Spleen (tissue), 11 donors: Measurements from ENCODE around the gene CEACAM21. TPM values are rescaled to one million over a fixed set of nuclear protein-coding genes. Genes with fewer than 3 reads are reported as not detected.

Experiments
- DNase-seq: peaks from one replicate; pipeline ENCODE4 v3.0.0-alpha.2; 2020
- H3K27ac ChIP-seq, 8 donors: fragments of 200-600 bp; sonication (generic) in 7 of 8; 1 replicate in 4 of 8; 2 replicates in 4 of 8; pipeline versions ENCODE4 v1.5.0 to v1.8.0; 2016 to 2021; ENCODE audit warnings: inconsistent platforms in 4 of 8, mild to moderate bottlenecking in 4 of 8, moderate library complexity in 1 of 8
- H3K27me3 ChIP-seq, 7 donors: fragments of 200-600 bp; sonication (generic) in 6 of 7; replicated peaks in 1 of 7; 1 replicate in 4 of 7; 2 replicates in 3 of 7; pipeline versions ENCODE4 v1.5.0 to v1.8.0; 2016 to 2021; ENCODE audit warnings: inconsistent platforms in 3 of 7, mild to moderate bottlenecking in 1 of 7
- H3K36me3 ChIP-seq, 6 donors: fragments of 200-600 bp; sonication (generic) in 5 of 6; 1 replicate in 4 of 6; 2 replicates in 2 of 6; pipeline versions ENCODE4 v1.5.0 to v1.8.0; 2016 to 2021; ENCODE audit warnings: inconsistent platforms in 2 of 6
- H3K4me1 ChIP-seq, 6 donors: fragments of 200-600 bp; sonication (generic) in 5 of 6; 1 replicate in 3 of 6; 2 replicates in 3 of 6; pipeline versions ENCODE4 v1.5.0 to v1.8.0; 2016 to 2021; ENCODE audit warnings: inconsistent platforms in 3 of 6
- H3K4me3 ChIP-seq, 8 donors: fragments of 200-600 bp; sonication (generic) in 7 of 8; 1 replicate in 4 of 8; 2 replicates in 4 of 8; pipeline versions ENCODE4 v1.5.0 to v1.8.0; 2016 to 2021; ENCODE audit warnings: inconsistent platforms in 4 of 8, mild to moderate bottlenecking in 4 of 8, moderate library complexity in 2 of 8
- H3K9me3 ChIP-seq, 8 donors: fragments of 200-600 bp; sonication (generic) in 7 of 8; 1 replicate in 4 of 8; 2 replicates in 4 of 8; pipeline versions ENCODE4 v1.5.0 to v1.8.0; 2016 to 2021; ENCODE audit warnings: inconsistent platforms in 4 of 8
- CTCF ChIP-seq, 11 experiments: fragments of 200-600 bp in 7 of 11; fragments of 450-650 bp in 4 of 11; sonication (generic) in 4 of 11; IDR thresholded peaks in 8 of 11; conservative IDR thresholded peaks in 3 of 11; 1 replicate in 7 of 11; 2 replicates in 4 of 11; pipeline versions ENCODE4 v1.4.0 to v1.8.0; 2016 to 2021; ENCODE audit warnings: antibody characterized with exemption in 11 of 11, inconsistent platforms in 4 of 11, mild to moderate bottlenecking in 1 of 11
- POLR2A ChIP-seq, 3 donors: fragments of 450-650 bp; IDR thresholded peaks; one replicate each; pipeline ENCODE4 v1.5.1; 2017; ENCODE audit warnings: antibody characterized with exemption in 3 of 3, mild to moderate bottlenecking in 1 of 3
- POLR2AphosphoS5 ChIP-seq, 3 donors: sonication (generic); formaldehyde crosslinking; IDR thresholded peaks; one replicate each; pipeline ENCODE4 v1.5.1; 2017; ENCODE audit warnings: antibody characterized with exemption in 3 of 3
- WGBS, 5 donors: extraction: QIAGEN DNeasy Blood & Tissue Kit in 3 of 5; methylation state at CpG; one replicate each; pipeline versions ENCODE4 v1.1.5 to v1.1.7; 2013 to 2018; 5-methylcytosine and 5-hydroxymethylcytosine counted together
- intact Hi-C: fragments of 100-400 bp; cut with DNase I; formaldehyde crosslinking; loops from one replicate; pipeline ENCODE4 v1.15.0; 2023; ENCODE audit warnings: low total_unique reads
- polyA plus RNA-seq, 3 donors: library from polyadenylated mRNA; stranded (reverse); fragments of 200-250 nt; gene quantifications; one replicate each; pipeline ENCODE4 v1.2.1, GENCODE V29; 2013
- total RNA-seq, 7 donors: library from RNA; depleted of rRNA in 3 of 7; stranded (reverse); fragments of >200 nt in 3 of 7; fragmentation: NEBNext Ultra II Directional in 4 of 7; extraction: Animal tissue kit (Norgen Biotek cat#: 25700) in 4 of 7; gene quantifications; one replicate each; pipeline versions ENCODE4 v1.1.0 to v1.2.1, GENCODE V29; 2016 to 2021
- donor health status: healthy with polysubstance abuse.
- donor health status: DM: no; HTN: no; CAD: no; lungs with moderate emphysema.
- donor health status: DM: no; HTN: no; CAD: no.
- donor health status: Bipolar disorder and iron deficiency.
- donor health status: healthy.
- donor health status: DM: no; HTN: no; CAD: no.
- donor health status: DM: yes; HTN: yes; CAD: no.

CEACAM21 gene
- total and polyA plus RNA-seq, 10 donors = 10.3 to 22.9 (median 19.2) TPM

GRCh38 chr19:41620171-41620570 is 44.2 kb downstream of the CEACAM21 start:
- WGBS, 5 donors = 44 to 79% (median 56%) methylated on average over 3 to 5 of the region's 5 CpGs
- Histone ChIP-seq H3K36me3 (peaks cover 0 to 42% (median 0%) of the 10 kb centered on the region in 6 donors), H3K9me3 (no peaks in the 10 kb centered on the region), H3K27ac (peak overlapping the region in 4 of 8 donors; percentile 40 to 94 (median 87)), H3K4me1 (peaks cover 0 to 77% (median 11%) of the 10 kb centered on the region in 6 donors), H3K27me3 (peaks cover 0 to 24% (median 0%) of the 10 kb centered on the region in 7 donors), H3K4me3 (peak overlapping the region in 1 of 8 donors; percentile 5)
- intact Hi-C loops = no loop called here
- TF ChIP-seq POLR2AphosphoS5 (IDR thresholded peaks at IDR 0.05) = no peak
- no peak for DNase-seq

GRCh38 chr19:41621226-41621625 is 45.3 kb downstream of the CEACAM21 start:
- H3K9me3 ChIP-seq = no peaks in the 10 kb centered on the region
- peak overlapping the region in 3 of 8 donors; percentile 9 to 40 (median 17) for H3K4me3 ChIP-seq
- intact Hi-C loops = no loop called here
- no peak for TF ChIP-seq POLR2A (IDR thresholded peaks at IDR 0.05)
- no peak for TF ChIP-seq CTCF (IDR thresholded peaks at IDR 0.05 in 8 of 11, conservative IDR thresholded peaks at IDR 0.05 in 3 of 11)
- TF ChIP-seq POLR2AphosphoS5 (IDR thresholded peaks at IDR 0.05) = no peak
- 35 to 48% (median 37%) methylated on average over 4 of the region's 4 CpGs for WGBS, 5 donors
- peaks cover 0 to 74% (median 14%) of the 10 kb centered on the region in 6 donors for H3K4me1 ChIP-seq
- H3K27me3 ChIP-seq = peaks cover 0 to 30% (median 0%) of the 10 kb centered on the region in 7 donors
- peaks cover 0 to 36% (median 0%) of the 10 kb centered on the region in 6 donors for H3K36me3 ChIP-seq
- H3K27ac ChIP-seq = peak overlapping the region in 5 of 8 donors; percentile 4 to 94 (median 85)
- no peak for DNase-seq

- H3K27ac ChIP-seq = peak overlapping the region in 5 of 8 donors; percentile 11 to 94 (median 85)
- no peak for DNase-seq
- H3K27me3 ChIP-seq = peaks cover 0 to 34% (median 0%) of the 10 kb centered on the region in 7 donors
- H3K4me1 ChIP-seq = peaks cover 0 to 69% (median 14%) of the 10 kb centered on the region in 6 donors
- 14 to 29% (median 22%) methylated on average over 7 of the region's 7 CpGs for WGBS, 5 donors
- H3K9me3 ChIP-seq = no peaks in the 10 kb centered on the region
- H3K4me3 ChIP-seq = peak overlapping the region in 3 of 8 donors; percentile 9 to 40 (median 17)
- TF ChIP-seq POLR2A (IDR thresholded peaks at IDR 0.05) (no peak), POLR2AphosphoS5 (IDR thresholded peaks at IDR 0.05) (peak; percentile 37 to 54 (median 49)), CTCF (IDR thresholded peaks at IDR 0.05 in 8 of 11, conservative IDR thresholded peaks at IDR 0.05 in 3 of 11) (peak in 1 of 11 experiments; percentile 12)
- H3K36me3 ChIP-seq = peaks cover 0 to 32% (median 0%) of the 10 kb centered on the region in 6 donors
- intact Hi-C loops = no loop called here
These were observed 45.7 kb downstream of the CEACAM21 start for GRCh38 chr19:41621654-41622053.

GRCh38 chr19:41623360-41623759 is 47.4 kb downstream of the CEACAM21 start:
- intact Hi-C loops = no loop called here
- 34 to 52% (median 37%) methylated on average over 4 of the region's 4 CpGs for WGBS, 5 donors
- peak overlapping the region in 4 of 8 donors; percentile 11 to 61 (median 36) for H3K4me3 ChIP-seq
- H3K27ac ChIP-seq = peak overlapping the region in 5 of 8 donors; percentile 26 to 94 (median 85)
- TF ChIP-seq POLR2A (IDR thresholded peaks at IDR 0.05) (no peak), POLR2AphosphoS5 (IDR thresholded peaks at IDR 0.05) (peak in 1 of 3 donors; percentile 54)
- DNase-seq = no peak
- H3K9me3 ChIP-seq = no peaks in the 10 kb centered on the region
- H3K4me1 ChIP-seq = peaks cover 0 to 73% (median 14%) of the 10 kb centered on the region in 6 donors
- H3K27me3 ChIP-seq = peaks cover 0 to 51% (median 0%) of the 10 kb centered on the region in 7 donors
- peaks cover 0 to 17% (median 0%) of the 10 kb centered on the region in 6 donors for H3K36me3 ChIP-seq

- DNase-seq = no peak
- H3K4me3 ChIP-seq = peak overlapping the region in 4 of 8 donors; percentile 36 to 61 (median 38)
- intact Hi-C loops = no loop called here
- H3K27me3 ChIP-seq = peaks cover 0 to 57% (median 0%) of the 10 kb centered on the region in 7 donors
- TF ChIP-seq CTCF (IDR thresholded peaks at IDR 0.05 in 8 of 11, conservative IDR thresholded peaks at IDR 0.05 in 3 of 11) = no peak
- TF ChIP-seq POLR2A (IDR thresholded peaks at IDR 0.05) = no peak
- no peak for TF ChIP-seq POLR2AphosphoS5 (IDR thresholded peaks at IDR 0.05)
- H3K36me3 ChIP-seq = peaks cover 0 to 12% (median 0%) of the 10 kb centered on the region in 6 donors
- H3K9me3 ChIP-seq = no peaks in the 10 kb centered on the region
- H3K27ac ChIP-seq = peak overlapping the region in 5 of 8 donors; percentile 13 to 94 (median 85)
- 65 to 77% (median 76%) methylated on average over 7 of the region's 7 CpGs for WGBS, 5 donors
- H3K4me1 ChIP-seq = peaks cover 0 to 61% (median 14%) of the 10 kb centered on the region in 6 donors
These were observed 48.5 kb downstream of the CEACAM21 start for GRCh38 chr19:41624515-41624914.
